Hematopoietic multipotent progenitor cell (in vitro differentiated cells): ENCODE data around the gene POLR1A. TPM values are rescaled to one million over a fixed set of nuclear protein-coding genes. Genes with fewer than 3 reads are reported as not detected.

Experiments used
- DNase-seq, 3 donors: peaks; one replicate each; pipeline ENCODE4 v3.0.0-alpha.2; 2011 to 2015; ENCODE audit warnings: low read depth in 2 of 3, low spot score in 2 of 3
- small RNA-seq: library from RNA; depleted of rRNA; stranded (forward); fragments of <200 nt; gene quantifications from one replicate; pipeline ENCODE3, GENCODE V24; 2012
- total RNA-seq: library from RNA; depleted of rRNA; stranded (reverse); fragments of >200 nt; gene quantifications from one replicate; pipeline ENCODE4 v1.2.3, GENCODE V29; 2012

POLR1A gene
- total RNA-seq, 1 donor = 19.1 TPM

DNA sequence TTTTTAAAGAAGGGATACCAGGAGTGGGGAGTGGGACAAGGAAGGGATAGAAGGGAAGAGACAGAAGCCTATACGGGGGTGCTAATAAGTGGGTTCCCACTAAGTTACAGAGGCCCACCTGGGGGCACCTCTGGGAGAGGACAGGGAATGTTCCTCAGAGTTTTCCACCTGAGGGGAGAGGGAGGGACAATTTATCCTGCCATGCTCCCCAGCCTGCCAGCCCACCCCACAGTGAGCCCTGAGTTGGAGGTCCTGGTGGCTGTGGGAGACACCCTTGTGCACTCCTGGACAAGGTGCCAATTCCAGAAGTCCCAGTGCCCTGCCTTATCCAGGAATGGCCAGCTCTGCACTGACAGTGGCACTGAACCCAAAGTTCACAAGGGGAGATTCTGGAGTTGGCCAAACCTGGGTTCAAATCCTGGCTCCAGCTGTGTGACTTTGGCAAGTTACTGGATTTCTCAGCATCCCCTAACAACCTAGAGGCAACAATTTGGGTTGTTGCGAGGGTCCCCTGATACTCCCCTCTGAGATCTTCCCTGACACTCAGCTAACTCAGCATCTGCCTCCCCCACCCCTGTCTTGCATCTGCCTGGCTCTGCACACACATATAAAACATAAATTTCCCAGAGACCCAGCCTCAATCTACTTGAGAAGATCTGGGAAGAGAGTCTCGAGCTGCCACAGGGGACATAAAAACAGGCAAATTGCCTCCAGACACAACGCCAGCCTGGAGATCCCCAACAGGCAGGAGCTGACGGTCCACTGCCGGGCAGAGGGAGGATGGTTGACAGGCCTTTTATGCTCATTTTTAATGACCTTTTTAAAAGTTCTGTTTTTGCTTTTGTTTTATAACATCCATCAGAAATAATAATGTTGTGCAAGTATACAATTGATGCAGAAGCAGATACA is 118.2 kb downstream of the POLR1A start:
- DNase-seq = no peak

DNA sequence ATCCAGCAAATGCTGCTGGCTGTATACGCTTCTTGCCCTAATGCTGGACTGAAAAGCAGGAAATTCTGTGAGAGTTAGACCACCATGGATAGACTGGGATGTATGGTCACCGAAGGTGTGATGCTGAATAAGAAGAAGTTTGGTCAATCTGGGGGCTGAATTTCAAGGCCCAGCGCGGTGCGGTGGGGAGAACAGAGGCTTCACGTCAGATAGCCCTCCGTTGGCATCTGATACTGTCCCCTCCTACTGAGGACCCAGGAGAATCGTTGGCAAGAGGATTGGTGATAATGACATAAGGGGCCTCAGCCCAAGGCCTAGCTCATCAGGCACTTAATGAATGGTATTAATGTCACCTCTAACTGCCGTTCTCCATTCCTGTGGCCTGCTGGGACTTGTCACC is 119.6 kb downstream of the POLR1A start:
- DNase-seq = no peak

GRCh38 chr2:85984788-85985187 is 120.9 kb downstream of the POLR1A start:
- no peak for DNase-seq

- DNase-seq = no peak
Observed at GRCh38 chr2:85983766-85984165, 121.9 kb downstream of the POLR1A start.

DNA sequence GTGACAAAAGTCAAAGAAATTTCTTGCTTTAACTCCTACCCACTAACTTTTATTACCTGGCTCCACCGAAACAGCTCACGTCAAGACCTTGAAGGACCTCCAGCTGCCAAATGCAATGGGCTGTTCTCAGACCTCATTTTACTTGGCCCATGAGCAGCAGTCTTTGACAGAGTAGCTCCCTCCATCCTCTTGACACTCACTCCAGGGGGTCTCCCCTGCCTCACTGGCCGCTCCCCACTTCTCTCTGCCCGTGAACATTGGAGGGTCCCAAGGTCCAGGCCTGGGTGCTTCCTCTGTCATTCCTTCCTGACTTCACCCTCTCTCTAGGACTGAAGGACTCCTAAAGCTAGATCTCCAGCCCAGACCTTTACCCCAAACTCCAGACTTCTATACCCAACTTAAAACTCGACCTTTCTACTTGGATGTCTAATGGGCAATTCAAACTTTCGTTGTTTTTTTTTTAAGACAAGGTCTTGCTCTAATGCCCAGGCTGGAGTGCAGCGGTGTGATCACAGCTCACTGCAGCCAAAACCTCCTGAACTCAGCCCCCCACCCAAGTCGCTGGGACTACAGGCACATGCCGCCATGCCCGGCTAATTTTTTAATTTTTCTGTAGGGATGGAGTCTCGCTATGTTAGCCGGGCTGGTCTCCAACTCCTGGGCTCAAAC is 124.0 kb downstream of the POLR1A start:
- DNase-seq = no peak

DNA sequence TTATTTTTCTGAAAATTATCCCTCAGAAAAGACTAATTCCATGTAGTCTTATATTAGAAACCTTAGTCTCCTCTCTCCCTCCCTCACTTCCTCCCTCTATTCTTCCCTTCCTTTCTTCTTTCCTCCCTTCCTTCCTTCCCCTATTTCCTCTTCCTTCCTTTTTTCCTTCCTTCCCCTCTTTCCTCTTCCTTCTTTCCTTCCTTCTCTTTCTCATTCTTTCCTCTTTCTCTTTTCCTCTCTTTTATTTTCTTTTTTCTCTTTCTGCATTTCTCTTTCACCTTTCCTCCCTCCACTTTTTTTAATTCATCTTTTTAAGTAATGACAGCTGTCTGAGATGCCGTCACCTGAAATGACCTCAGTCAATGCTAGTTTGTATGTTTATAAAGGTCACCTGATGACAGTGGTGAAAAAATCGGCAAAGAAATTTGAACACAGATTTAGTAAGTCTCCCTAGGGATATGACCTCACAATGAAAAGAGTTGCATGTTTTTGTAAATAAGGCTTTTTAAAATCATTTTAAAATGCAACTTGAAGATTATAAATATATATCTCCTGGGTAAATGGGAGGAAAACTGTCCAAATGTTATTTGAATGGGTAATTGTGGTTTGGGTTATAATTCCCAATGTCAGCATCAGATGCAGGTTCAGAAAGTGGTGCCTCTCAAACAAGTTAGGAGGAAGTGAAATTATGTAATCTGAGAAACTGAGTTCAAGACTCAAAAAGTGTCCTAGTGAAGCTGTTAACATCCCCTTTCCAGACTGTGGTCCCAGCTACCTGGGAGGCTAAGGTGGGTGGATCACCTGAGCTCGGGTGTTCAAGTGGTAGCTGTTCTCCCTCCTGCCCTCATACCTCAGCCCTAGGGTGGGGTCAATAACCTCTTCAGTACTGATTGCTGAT is 126.6 kb downstream of the POLR1A start:
- DNase-seq = no peak

GRCh38 chr2:85976106-85976920 is 129.4 kb downstream of the POLR1A start:
- DNase-seq = no peak

- DNase-seq = no peak
Observed at GRCh38 chr2:85975581-85975980, 130.1 kb downstream of the POLR1A start.

- no peak for DNase-seq
Observed at GRCh38 chr2:85974390-85974789, 131.3 kb downstream of the POLR1A start.

DNA sequence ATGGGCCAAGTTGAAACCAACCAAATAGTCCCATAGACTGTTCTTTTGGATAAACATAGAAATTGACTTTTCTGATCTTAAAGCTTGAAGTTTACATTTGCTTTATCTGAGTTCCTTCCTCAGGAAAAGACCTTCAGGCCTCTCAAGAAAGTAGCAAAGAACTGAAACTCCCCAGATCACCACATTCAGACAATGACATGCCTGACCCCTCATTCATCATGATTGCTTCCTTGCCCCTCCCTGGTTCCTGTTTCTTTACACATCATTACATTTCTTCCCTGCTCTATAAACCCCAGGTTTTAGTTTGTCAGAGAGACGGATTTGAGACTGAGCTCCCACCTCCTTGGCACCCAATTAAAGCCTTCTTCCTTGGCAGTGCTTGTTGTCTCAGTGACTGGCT is 133.3 kb downstream of the POLR1A start:
- no peak for DNase-seq

GRCh38 chr2:85971366-85971765 is 134.3 kb downstream of the POLR1A start:
- DNase-seq = no peak

Small RNA genes lying within 50 kb of the gene (small RNA-seq; reads per million reads assigned to genes)
- gene SNORD94 = 184 reads per million, percentile 98 among the genes with 10 or more reads in this experiment

Other genes starting within 250 kb of the POLR1A start
- 4.0 TPM for gene ST3GAL5, start 216.9 kb downstream of the POLR1A start, total RNA-seq
- 53.9 TPM for gene PTCD3, start 349 bp upstream of the POLR1A start, total RNA-seq
- 36.1 TPM for gene IMMT, start 89.6 kb upstream of the POLR1A start, total RNA-seq
- gene MRPL35, start 93.6 kb upstream of the POLR1A start, total RNA-seq = 28.3 TPM
- under 0.01 TPM for gene REEP1, start 231.7 kb upstream of the POLR1A start, total RNA-seq